ENCODE measurements around the gene PKMYT1. TPM values are rescaled to one million over a fixed set of nuclear protein-coding genes. Genes with fewer than 3 reads are reported as not detected.

The PKMYT1 gene
- total RNA-seq, 1 donor from 2014 or later = 4.6 TPM

- peaks cover 10% of the 10 kb centered on the region for H3K27me3 ChIP-seq
- no peak for TF ChIP-seq EZH2 (IDR thresholded peaks at IDR 0.05)
- no peak for TF ChIP-seq CTCF (IDR thresholded peaks at IDR 0.05)
- no peak for TF ChIP-seq EZH2phosphoT487 (IDR thresholded peaks at IDR 0.05)
- peaks cover 2% of the 10 kb centered on the region for H3K9me3 Mint-ChIP-seq
Measured at GRCh38 chr16:3000540-3000939, 20.3 kb upstream of the PKMYT1 start.

GRCh38 chr16:2999929-3000328, 19.7 kb upstream of the PKMYT1 start:
- peaks cover 8% of the 10 kb centered on the region for H3K27me3 Mint-ChIP-seq (ENCODE audit: insufficient read depth, low read depth)
- peak overlapping the region; percentile 13 for H3K4me3 Mint-ChIP-seq
- H3K4me1 Mint-ChIP-seq = peaks cover 2% of the 10 kb centered on the region
- TF ChIP-seq CTCF (IDR thresholded peaks at IDR 0.05) (no peak), EZH2 (IDR thresholded peaks at IDR 0.05) (no peak), EZH2phosphoT487 (IDR thresholded peaks at IDR 0.05) (no peak)
- no peak overlapping the region for H3K27ac Mint-ChIP-seq
- peaks cover 2% of the 10 kb centered on the region for H3K9me3 Mint-ChIP-seq
- no peaks in the 10 kb centered on the region for H3K36me3 ChIP-seq
- peaks cover 3% of the 10 kb centered on the region for H4K20me1 ChIP-seq (ENCODE audit: low read depth)
- H3K36me3 Mint-ChIP-seq = no peaks in the 10 kb centered on the region
- H3K4me3 ChIP-seq = no peak overlapping the region
- H3K27ac ChIP-seq = no peak overlapping the region
- peaks cover 3% of the 10 kb centered on the region for H3F3A ChIP-seq (ENCODE audit: low read depth)
- no peaks in the 10 kb centered on the region for H3K9me3 ChIP-seq (ENCODE audit: low read depth)
- H3K27me3 ChIP-seq = peaks cover 4% of the 10 kb centered on the region
- H3K79me2 ChIP-seq (ENCODE audit: low read depth) = no peaks in the 10 kb centered on the region
- no peak for DNase-seq (ENCODE audit: low spot score)
- no peak overlapping the region for H3K4me2 ChIP-seq
- H3K4me1 ChIP-seq = no peaks in the 10 kb centered on the region
- no peak overlapping the region for H2AFZ ChIP-seq (replicated peaks)
- H3K9ac ChIP-seq = no peak overlapping the region

More at GRCh38 chr16:3000540-3000939, 20.3 kb upstream of the PKMYT1 start:
- DNase-seq (ENCODE audit: low spot score) = no peak
- Histone ChIP-seq H3F3A (ENCODE audit: low read depth) (peaks cover 9% of the 10 kb centered on the region), H3K4me3 (no peak overlapping the region), H3K4me2 (no peak overlapping the region), H3K4me1 (no peaks in the 10 kb centered on the region), H3K79me2 (ENCODE audit: low read depth) (no peaks in the 10 kb centered on the region), H2AFZ (replicated peaks) (no peak overlapping the region), H3K9me3 (ENCODE audit: low read depth) (no peaks in the 10 kb centered on the region), H3K27ac (no peak overlapping the region), H3K9ac (no peak overlapping the region), H3K36me3 (no peaks in the 10 kb centered on the region), H4K20me1 (ENCODE audit: low read depth) (peaks cover 8% of the 10 kb centered on the region)
- H3K27me3 Mint-ChIP-seq (ENCODE audit: insufficient read depth, low read depth) = peaks cover 11% of the 10 kb centered on the region
- no peak overlapping the region for H3K4me3 Mint-ChIP-seq
- peaks cover 4% of the 10 kb centered on the region for H3K4me1 Mint-ChIP-seq
- H3K27ac Mint-ChIP-seq = no peak overlapping the region
- no peaks in the 10 kb centered on the region for H3K36me3 Mint-ChIP-seq

GRCh38 chr16:2996298-2996697, 16.1 kb upstream of the PKMYT1 start:
- no peaks in the 10 kb centered on the region for H3K36me3 Mint-ChIP-seq
- no peaks in the 10 kb centered on the region for H3K9me3 Mint-ChIP-seq
- no peak for TF ChIP-seq CTCF (IDR thresholded peaks at IDR 0.05)
- no peak for TF ChIP-seq EZH2 (IDR thresholded peaks at IDR 0.05)
- no peak for TF ChIP-seq EZH2phosphoT487 (IDR thresholded peaks at IDR 0.05)
- Histone ChIP-seq H3K4me1 (no peaks in the 10 kb centered on the region), H3K36me3 (no peaks in the 10 kb centered on the region), H3K4me2 (no peak overlapping the region), H2AFZ (replicated peaks) (no peak overlapping the region), H3F3A (ENCODE audit: low read depth) (no peaks in the 10 kb centered on the region), H3K4me3 (no peak overlapping the region), H3K9ac (no peak overlapping the region), H3K27me3 (no peaks in the 10 kb centered on the region), H3K79me2 (ENCODE audit: low read depth) (no peaks in the 10 kb centered on the region), H3K27ac (no peak overlapping the region), H3K9me3 (ENCODE audit: low read depth) (no peaks in the 10 kb centered on the region), H4K20me1 (ENCODE audit: low read depth) (no peaks in the 10 kb centered on the region)
- H3K4me3 Mint-ChIP-seq = no peak overlapping the region
- no peak for DNase-seq (ENCODE audit: low spot score)
- peaks cover 2% of the 10 kb centered on the region for H3K27me3 Mint-ChIP-seq (ENCODE audit: insufficient read depth, low read depth)
- no peak overlapping the region for H3K27ac Mint-ChIP-seq
- H3K4me1 Mint-ChIP-seq = no peaks in the 10 kb centered on the region

All from neural progenitor cell (in vitro differentiated cells).